ENCODE data around the gene RASGEF1C.
"Not testable (repeated sequence)": the region's sequence is repeated elsewhere in the genome, so short reads cannot be mapped to it uniquely, and the experiment has no call there.

The RASGEF1C gene

DNA sequence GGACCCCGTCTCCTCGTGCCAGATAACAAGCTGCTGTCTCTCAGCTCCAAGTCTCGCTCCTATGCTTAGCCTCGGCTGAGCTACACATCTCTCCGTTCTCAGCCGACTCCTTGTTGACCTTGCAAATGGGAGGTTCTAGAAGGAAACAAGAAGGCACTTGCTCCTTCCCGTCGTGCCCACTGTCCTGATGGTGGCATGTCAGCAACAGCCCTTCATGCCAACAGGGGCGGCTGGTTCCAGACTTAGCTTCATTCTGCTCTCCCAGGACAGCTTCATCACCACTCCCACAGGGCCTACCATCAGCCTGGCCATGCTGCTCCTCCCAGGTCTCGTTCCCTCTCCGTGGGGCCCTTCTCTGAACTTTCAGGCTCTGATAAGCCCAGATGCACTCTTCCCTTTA, 13.0 kb upstream of the RASGEF1C start:
- no peak overlapping the region for H3K9ac ChIP-seq (ENCODE audit: low read length)
- H3K9me3 ChIP-seq (ENCODE audit: control insufficient read depth, low read length) = peaks cover 9% of the 10 kb centered on the region
- H3K4me1 ChIP-seq (ENCODE audit: control insufficient read depth, insufficient read depth, low read length) = no peaks in the 10 kb centered on the region
- H3K36me3 ChIP-seq (ENCODE audit: control insufficient read depth, insufficient read depth, low read length) = no peaks in the 10 kb centered on the region
- no peak overlapping the region for H3K4me3 ChIP-seq (ENCODE audit: low read length)
- H3K27me3 ChIP-seq (ENCODE audit: control insufficient read depth, insufficient read depth, low read length) = no peaks in the 10 kb centered on the region

DNA sequence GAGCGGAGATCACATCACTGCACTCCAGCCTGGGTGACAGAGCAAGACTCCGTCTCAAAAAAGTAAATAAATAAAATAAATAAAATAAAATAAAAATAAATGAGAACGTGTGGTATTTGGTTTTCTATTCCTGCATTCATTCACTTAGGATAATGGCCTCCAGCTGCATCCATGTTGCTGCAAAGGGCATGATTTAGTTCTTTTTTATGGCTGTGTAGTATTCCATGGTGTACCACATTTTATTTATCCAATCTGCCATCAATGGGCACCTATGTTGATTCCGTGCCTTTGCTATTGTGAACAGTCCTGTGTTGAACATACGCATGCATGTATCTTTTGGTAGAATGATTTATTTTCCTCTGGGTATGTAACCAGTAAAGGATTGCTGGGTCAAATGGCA, 8.8 kb upstream of the RASGEF1C start:
- peaks cover 9% of the 10 kb centered on the region for H3K9me3 ChIP-seq (ENCODE audit: control insufficient read depth, low read length)
- H3K27me3 ChIP-seq (ENCODE audit: control insufficient read depth, insufficient read depth, low read length) = no peaks in the 10 kb centered on the region
- H3K4me3 ChIP-seq (ENCODE audit: low read length) = no peak overlapping the region
- H3K9ac ChIP-seq (ENCODE audit: low read length) = no peak overlapping the region
- no peaks in the 10 kb centered on the region for H3K4me1 ChIP-seq (ENCODE audit: control insufficient read depth, insufficient read depth, low read length)
- H3K36me3 ChIP-seq (ENCODE audit: control insufficient read depth, insufficient read depth, low read length) = no peaks in the 10 kb centered on the region

DNA sequence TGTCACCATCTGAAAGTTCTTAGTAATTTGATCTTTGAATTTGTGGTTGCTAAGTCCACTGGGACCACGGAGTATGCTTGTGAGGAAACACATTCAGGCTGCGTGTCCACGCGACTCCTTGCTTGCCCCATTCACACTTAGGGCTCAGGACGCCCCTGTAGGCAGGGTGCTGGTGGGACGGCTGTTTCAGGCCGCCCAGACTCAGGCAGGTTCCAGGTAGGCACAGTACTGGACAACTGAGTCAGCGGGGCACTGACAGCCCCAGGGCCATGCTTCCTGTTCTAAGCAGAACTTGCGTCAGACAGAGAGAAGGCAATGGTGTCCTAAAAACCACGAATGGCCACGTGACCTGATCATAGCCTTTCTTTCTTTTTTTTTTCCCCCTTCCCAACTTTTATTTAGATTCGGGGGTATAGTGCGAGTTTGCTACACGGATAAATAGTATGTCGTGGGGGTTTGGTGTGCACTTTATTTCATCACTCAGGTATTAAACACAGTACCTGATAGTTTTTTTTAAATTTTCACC, 7.7 kb upstream of the RASGEF1C start:
- no peak overlapping the region for H3K9ac ChIP-seq (ENCODE audit: low read length)
- no peaks in the 10 kb centered on the region for H3K4me1 ChIP-seq (ENCODE audit: control insufficient read depth, insufficient read depth, low read length)
- H3K36me3 ChIP-seq (ENCODE audit: control insufficient read depth, insufficient read depth, low read length) = no peaks in the 10 kb centered on the region
- H3K4me3 ChIP-seq (ENCODE audit: low read length) = no peak overlapping the region
- peaks cover under 1% of the 10 kb centered on the region for H3K27me3 ChIP-seq (ENCODE audit: control insufficient read depth, insufficient read depth, low read length)
- peaks cover 3% of the 10 kb centered on the region for H3K9me3 ChIP-seq (ENCODE audit: control insufficient read depth, low read length)

DNA sequence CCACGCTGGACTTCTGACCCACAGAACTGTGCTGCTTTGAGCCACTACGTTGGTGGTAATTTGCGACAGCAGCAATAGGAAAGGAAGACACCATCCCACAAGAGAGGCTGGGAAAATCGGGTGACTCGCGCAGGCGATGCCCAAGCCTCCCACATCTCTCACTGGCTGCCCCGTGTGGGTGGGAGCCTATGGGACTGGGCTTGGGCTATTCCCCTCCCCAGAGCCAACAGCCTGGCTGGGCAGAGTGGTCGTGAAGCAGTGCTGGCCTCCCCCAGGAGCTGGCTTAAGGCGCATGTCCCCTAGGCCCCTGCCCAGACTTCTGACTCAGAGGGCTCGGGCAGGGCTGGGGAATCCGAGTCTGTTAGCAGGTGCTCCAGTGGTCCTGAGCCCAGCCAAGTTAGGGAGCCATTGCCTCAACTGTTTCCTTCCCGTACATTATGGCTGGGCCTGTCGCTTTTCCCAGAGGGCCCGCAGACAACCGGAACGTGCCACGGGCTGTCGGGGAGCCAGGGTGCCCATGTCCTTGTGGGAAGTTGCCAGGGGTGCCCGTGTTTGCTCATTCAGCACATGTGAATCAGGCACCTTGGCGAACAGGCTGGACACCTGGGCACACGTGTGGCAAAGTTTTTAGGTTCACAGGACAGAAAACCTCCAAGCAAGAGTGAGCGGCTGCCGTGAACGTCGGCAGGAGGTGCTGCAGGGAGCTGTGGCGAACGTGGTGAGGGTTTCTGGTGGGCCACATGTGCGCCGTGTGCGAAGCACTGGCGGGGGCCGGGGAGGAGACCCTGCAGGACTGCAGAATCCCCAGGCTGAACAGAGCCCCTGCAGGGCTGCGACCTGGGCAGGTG, 7.0 kb upstream of the RASGEF1C start:
- H3K27me3 ChIP-seq (ENCODE audit: control insufficient read depth, insufficient read depth, low read length) = peaks cover 3% of the 10 kb centered on the region
- peaks cover 3% of the 10 kb centered on the region for H3K9me3 ChIP-seq (ENCODE audit: control insufficient read depth, low read length)
- H3K36me3 ChIP-seq (ENCODE audit: control insufficient read depth, insufficient read depth, low read length) = no peaks in the 10 kb centered on the region
- H3K9ac ChIP-seq (ENCODE audit: low read length) = no peak overlapping the region
- H3K4me3 ChIP-seq (ENCODE audit: low read length) = no peak overlapping the region
- H3K4me1 ChIP-seq (ENCODE audit: control insufficient read depth, insufficient read depth, low read length) = no peaks in the 10 kb centered on the region

DNA sequence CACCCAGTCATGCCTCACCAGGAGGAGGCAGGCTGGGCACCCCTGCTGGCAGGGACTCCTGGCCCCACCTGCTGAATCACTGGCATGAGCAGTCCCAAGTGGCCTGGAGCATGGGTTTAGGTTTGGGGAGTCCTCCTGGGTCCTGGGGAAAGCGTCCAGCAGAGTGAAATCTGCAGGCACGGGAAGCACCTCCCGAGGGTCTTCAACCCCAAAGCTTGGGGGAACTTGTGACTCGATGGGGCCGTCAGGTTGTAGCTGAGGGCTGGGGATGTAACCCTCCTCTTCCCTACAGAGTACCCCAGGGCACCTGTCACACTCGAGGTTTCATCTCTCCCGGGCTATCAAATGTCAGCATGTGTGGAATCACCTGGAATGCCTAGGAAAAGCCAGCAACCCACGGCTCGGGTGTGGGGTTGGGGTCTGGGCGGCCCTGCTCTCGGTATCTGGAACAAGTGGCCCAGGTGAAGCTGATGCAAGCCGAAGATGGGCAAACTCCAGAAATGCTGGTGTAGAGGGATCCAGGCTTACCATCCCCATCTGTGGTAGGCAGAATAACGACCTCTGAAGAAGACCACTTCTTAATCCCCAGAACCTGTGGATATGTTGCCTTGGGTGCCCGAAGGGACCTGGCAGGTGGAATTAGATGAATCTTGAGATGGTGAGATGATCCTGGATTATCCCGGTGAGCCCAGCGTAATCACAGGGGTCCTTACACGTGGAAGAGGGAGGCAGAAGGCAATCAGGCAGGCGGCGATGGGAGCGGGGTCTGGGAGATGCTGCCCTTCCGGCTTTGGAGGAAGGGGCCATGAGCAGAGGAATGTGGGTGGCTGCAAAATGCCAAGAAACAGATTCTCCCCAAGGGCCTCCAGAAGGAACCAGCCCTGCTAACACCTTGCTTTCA, 6.1 kb upstream of the RASGEF1C start:
- Histone ChIP-seq H3K36me3 (ENCODE audit: control insufficient read depth, insufficient read depth, low read length) (no peaks in the 10 kb centered on the region), H3K4me3 (ENCODE audit: low read length) (no peak overlapping the region), H3K9me3 (ENCODE audit: control insufficient read depth, low read length) (no peaks in the 10 kb centered on the region), H3K4me1 (ENCODE audit: control insufficient read depth, insufficient read depth, low read length) (no peaks in the 10 kb centered on the region), H3K9ac (ENCODE audit: low read length) (no peak overlapping the region), H3K27me3 (ENCODE audit: control insufficient read depth, insufficient read depth, low read length) (peaks cover 3% of the 10 kb centered on the region)

DNA sequence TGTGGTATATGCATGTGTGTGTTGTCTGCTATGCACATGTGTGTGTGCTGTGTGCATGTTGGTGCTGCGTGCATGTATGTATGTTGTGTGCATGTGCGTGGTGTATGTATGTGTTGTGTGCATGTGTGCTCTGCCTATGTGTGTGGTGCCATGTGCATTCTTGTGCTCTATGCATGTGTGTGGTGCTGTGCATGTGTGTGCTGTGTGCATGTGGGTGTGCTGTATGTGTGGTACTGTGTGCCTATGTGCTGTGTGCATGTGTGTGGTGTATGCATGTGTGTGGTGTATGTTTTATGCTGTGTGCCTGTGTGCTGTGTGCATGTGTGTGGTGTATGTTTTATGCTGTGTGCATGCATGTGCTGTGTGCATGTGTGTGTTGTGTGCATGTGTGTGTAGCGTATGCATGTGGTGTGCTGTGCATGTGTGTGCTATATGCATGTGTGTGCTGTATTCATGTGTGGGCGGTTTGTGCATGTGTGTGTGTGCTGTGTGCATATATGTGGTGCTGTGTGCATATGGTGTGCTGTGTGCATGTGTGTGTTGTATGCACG, 4.7 kb upstream of the RASGEF1C start:
- no peaks in the 10 kb centered on the region for H3K9me3 ChIP-seq (ENCODE audit: control insufficient read depth, low read length)
- no peak overlapping the region for H3K4me3 ChIP-seq (ENCODE audit: low read length)
- H3K4me1 ChIP-seq (ENCODE audit: control insufficient read depth, insufficient read depth, low read length) = no peaks in the 10 kb centered on the region
- H3K27me3 ChIP-seq (ENCODE audit: control insufficient read depth, insufficient read depth, low read length) = peaks cover 7% of the 10 kb centered on the region
- no peak overlapping the region for H3K9ac ChIP-seq (ENCODE audit: low read length)
- H3K36me3 ChIP-seq (ENCODE audit: control insufficient read depth, insufficient read depth, low read length) = no peaks in the 10 kb centered on the region

DNA sequence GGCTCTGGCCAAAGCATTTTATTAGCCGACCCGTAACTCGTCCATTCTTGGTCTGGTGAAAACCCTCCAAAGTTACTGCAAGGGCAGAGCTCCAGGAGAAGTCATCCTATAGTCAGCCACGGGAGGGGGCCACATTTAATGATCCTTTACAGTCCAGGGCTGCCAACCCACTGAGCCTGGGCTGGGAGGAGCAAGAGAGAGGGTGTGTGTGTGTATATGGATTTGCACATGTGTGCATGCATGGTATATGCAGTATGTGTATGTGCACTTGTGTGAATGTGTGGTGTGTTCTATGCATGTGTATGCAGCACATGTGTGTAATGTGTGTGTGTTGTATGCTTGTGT, 4.2 kb upstream of the RASGEF1C start:
- peaks cover 11% of the 10 kb centered on the region for H3K27me3 ChIP-seq (ENCODE audit: control insufficient read depth, insufficient read depth, low read length)
- no peaks in the 10 kb centered on the region for H3K36me3 ChIP-seq (ENCODE audit: control insufficient read depth, insufficient read depth, low read length)
- no peaks in the 10 kb centered on the region for H3K9me3 ChIP-seq (ENCODE audit: control insufficient read depth, low read length)
- H3K4me3 ChIP-seq (ENCODE audit: low read length) = no peak overlapping the region
- H3K9ac ChIP-seq (ENCODE audit: low read length) = no peak overlapping the region
- peaks cover 2% of the 10 kb centered on the region for H3K4me1 ChIP-seq (ENCODE audit: control insufficient read depth, insufficient read depth, low read length)

DNA sequence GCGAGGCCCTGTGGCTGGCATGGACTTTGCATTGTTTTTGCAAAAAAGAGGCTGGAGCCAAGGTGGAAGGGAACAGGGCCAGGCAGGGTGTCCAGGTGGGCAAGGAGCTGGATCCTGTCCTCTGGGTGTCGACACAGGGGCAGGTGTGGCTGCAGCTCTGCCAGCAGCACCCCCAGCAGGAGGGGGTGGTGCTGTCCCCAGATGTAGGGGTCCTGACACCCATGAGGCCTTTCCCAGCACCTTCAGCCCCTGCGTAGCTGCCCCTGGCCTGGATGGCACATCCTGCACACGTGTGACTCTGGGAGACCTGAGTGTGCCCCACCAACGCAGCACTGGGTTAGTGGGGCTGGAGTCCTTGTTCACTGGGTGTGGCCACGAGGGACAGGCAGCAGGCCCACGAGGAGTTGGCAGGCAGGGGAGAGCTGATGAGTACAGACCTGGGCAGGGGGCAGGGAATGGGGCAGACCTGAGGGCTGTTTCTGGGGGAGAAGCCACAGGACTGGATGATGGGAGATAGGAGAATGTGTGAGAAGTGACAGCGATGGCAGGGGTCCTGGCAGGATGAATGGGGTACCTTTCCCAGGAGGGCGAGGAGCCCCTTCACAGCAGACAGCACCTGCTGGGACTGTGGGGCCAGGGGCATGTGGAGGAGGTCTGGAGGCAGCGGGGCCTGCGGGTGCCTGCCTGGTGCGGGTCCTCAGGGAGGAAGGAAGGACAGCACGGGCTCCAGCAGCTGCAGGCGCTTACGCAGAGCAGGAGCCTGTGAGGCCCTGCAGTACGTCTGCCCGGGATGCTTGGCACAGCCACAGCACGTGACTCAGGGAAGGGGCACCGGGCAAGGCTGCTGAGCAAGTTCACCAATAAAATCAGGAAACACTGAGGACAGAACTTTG, 3.6 kb upstream of the RASGEF1C start:
- H3K36me3 ChIP-seq (ENCODE audit: control insufficient read depth, insufficient read depth, low read length) = no peaks in the 10 kb centered on the region
- H3K27me3 ChIP-seq (ENCODE audit: control insufficient read depth, insufficient read depth, low read length) = peaks cover 17% of the 10 kb centered on the region
- peaks cover 4% of the 10 kb centered on the region for H3K4me1 ChIP-seq (ENCODE audit: control insufficient read depth, insufficient read depth, low read length)
- no peak overlapping the region for H3K9ac ChIP-seq (ENCODE audit: low read length)
- H3K4me3 ChIP-seq (ENCODE audit: low read length) = no peak overlapping the region
- no peaks in the 10 kb centered on the region for H3K9me3 ChIP-seq (ENCODE audit: control insufficient read depth, low read length)

DNA sequence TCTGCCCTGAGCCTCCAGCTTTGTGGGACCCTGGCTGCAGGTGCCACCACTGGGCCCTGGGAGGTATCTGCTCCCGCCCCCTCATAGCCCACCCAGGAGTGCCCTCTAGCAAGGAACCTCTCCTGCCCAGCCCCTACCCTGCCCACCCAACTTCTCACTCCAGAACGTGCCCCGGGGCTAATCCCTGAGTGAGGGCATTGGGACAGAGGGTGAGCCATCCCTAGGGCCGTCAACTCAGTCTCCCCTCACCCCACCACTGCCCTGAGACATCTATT, 2.7 kb upstream of the RASGEF1C start:
- Histone ChIP-seq H3K4me3 (ENCODE audit: low read length) (no peak overlapping the region), H3K36me3 (ENCODE audit: control insufficient read depth, insufficient read depth, low read length) (no peaks in the 10 kb centered on the region), H3K4me1 (ENCODE audit: control insufficient read depth, insufficient read depth, low read length) (peaks cover 4% of the 10 kb centered on the region), H3K27me3 (ENCODE audit: control insufficient read depth, insufficient read depth, low read length) (peaks cover 25% of the 10 kb centered on the region), H3K9me3 (ENCODE audit: control insufficient read depth, low read length) (no peaks in the 10 kb centered on the region), H3K9ac (ENCODE audit: low read length) (no peak overlapping the region)

DNA sequence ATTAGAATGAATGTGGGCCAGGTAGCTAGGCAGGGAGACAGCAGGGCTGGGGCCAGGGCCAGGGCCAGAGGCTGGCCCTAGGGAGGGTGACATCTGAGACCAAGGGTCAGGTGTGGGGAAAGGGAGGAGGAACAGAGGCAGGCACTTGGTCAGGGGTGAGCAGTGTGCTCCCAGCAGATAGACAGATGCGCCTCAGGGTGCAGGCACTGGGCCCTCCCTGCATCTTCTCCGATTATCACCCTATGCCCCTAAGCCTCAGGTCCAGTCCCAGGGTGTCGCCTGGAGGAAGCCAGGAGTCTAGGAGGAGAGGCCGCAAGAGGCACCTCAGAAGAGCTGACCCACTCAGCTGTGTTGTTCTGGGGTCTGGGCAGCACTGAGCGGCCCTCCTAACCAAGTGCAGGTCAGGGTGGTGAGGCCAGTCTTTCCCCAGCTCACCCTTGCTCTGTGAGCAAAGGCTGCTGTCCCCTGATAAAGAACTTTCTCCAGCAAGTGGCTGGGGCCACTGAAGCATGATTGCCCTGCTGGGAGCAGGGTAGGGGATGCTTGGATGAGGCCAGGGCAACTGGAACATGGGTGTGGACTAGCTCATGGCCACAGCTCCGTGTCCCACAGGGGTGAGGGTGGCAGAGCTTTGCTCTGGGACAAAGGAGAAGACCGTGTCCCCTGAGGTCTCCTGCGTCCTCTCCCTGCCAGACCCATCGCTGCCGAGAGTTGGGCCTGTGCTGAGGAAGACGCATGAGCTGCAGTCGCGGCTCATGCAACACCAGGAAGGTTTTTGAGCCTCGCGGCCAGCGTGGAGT, 2.1 kb upstream of the RASGEF1C start:
- no peaks in the 10 kb centered on the region for H3K36me3 ChIP-seq (ENCODE audit: control insufficient read depth, insufficient read depth, low read length)
- H3K27me3 ChIP-seq (ENCODE audit: control insufficient read depth, insufficient read depth, low read length) = peaks cover 25% of the 10 kb centered on the region
- H3K4me3 ChIP-seq (ENCODE audit: low read length) = no peak overlapping the region
- no peak overlapping the region for H3K9ac ChIP-seq (ENCODE audit: low read length)
- no peaks in the 10 kb centered on the region for H3K9me3 ChIP-seq (ENCODE audit: control insufficient read depth, low read length)
- H3K4me1 ChIP-seq (ENCODE audit: control insufficient read depth, insufficient read depth, low read length) = peaks cover 4% of the 10 kb centered on the region

DNA sequence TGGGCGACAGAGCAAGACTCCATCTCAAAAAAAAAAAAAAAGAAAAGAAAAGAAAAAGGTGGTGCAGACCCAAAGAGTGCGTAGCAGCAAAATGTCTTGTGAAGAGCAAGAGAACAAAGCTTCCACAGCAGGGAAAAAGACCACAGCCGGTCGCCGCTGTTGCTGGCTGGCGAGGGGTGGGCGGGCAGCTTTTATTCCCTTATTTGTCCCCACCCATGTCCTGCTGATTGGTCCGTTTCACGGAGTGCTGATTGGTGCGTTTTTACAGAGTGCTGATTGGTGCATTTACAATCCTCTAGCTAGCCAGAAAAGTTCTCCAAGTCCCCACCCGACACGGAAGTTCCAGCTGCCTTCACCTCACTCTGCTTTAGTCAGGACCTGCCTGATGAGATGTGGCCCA, 1.1 kb upstream of the RASGEF1C start:
- not testable (repeated sequence) for H3K4me3 ChIP-seq (ENCODE audit: low read length); H3K36me3 ChIP-seq (ENCODE audit: control insufficient read depth, insufficient read depth, low read length); H3K9ac ChIP-seq (ENCODE audit: low read length); H3K9me3 ChIP-seq (ENCODE audit: control insufficient read depth, low read length); H3K4me1 ChIP-seq (ENCODE audit: control insufficient read depth, insufficient read depth, low read length)
- H3K27me3 ChIP-seq (ENCODE audit: control insufficient read depth, insufficient read depth, low read length) = peaks cover 25% of the 10 kb centered on the region

Data from mucosa of stomach (tissue), 1 donor.